Esophagus squamous epithelium (tissue), 4 donors: ENCODE results near the gene MPEG1.

Source experiments
- CTCF ChIP-seq, 6 experiments: fragments of 450-650 bp in 4 of 6; fragments of 200-600 bp in 2 of 6; sonication (generic) in 2 of 6; IDR thresholded peaks; one replicate each; pipeline ENCODE4 v1.5.1; 2016 to 2019; ENCODE audit warnings: antibody characterized with exemption in 6 of 6, mild to moderate bottlenecking in 4 of 6, moderate library complexity in 4 of 6
- POLR2A ChIP-seq, 4 donors: fragments of 450-650 bp; IDR thresholded peaks; one replicate each; pipeline ENCODE4 v1.6.1; 2017; ENCODE audit warnings: antibody characterized with exemption in 4 of 4, mild to moderate bottlenecking in 4 of 4, moderate library complexity in 3 of 4

- TF ChIP-seq POLR2A (IDR thresholded peaks at IDR 0.05) (no peak), CTCF (IDR thresholded peaks at IDR 0.05) (no peak)
These were observed 22.7 kb downstream of the MPEG1 start for GRCh38 chr11:59189986-59190385.
